ENCODE data around the gene PSMB7. TPM values are rescaled to one million over a fixed set of nuclear protein-coding genes. Genes with fewer than 3 reads are reported as not detected.

PSMB7 gene
- total and polyA plus RNA-seq, 2 of the 13 experiments (the other 11 are each of a cell fraction or from before 2014, with no cell fraction given) = 259 to 291 TPM

GRCh38 chr9:124354346-124355038, 60.8 kb downstream of the PSMB7 start:
- 97% methylated on average over 7 of the region's 17 CpGs for WGBS (ENCODE audit: low lambda C conversion rate)
- Histone ChIP-seq H3K4me3 (replicated peaks in 1 of 3; ENCODE audit: insufficient read depth in 1 of 3, low read depth in 2 of 3, low read length in 3 of 3) (no peak overlapping the region), H3K9me3 (ENCODE audit: low read length) (no peaks in the 10 kb centered on the region), H3K4me2 (ENCODE audit: low read depth, low read length) (no peak overlapping the region), H3K9ac (ENCODE audit: insufficient read depth, low read depth, low read length) (no peak overlapping the region), H2AFZ (ENCODE audit: low read length) (no peak overlapping the region), H3K27ac (ENCODE audit: extremely low read length, insufficient read depth, low read length) (peak overlapping the region; percentile 18), H3K27me3 (ENCODE audit: control insufficient read depth in 1 of 2, insufficient read depth in 2 of 2, low read length in 2 of 2) (no peaks in the 10 kb centered on the region), H3K79me2 (ENCODE audit: insufficient read depth, low read length) (peaks cover 31% of the 10 kb centered on the region), H4K20me1 (ENCODE audit: insufficient read depth, low read length) (peaks cover 10% of the 10 kb centered on the region; the same call in 1 of the 2 replicates), H3K4me1 (ENCODE audit: insufficient read depth, low read length) (peaks cover 18% of the 10 kb centered on the region), H3K36me3 (replicated peaks in 1 of 2; ENCODE audit: control insufficient read depth in 1 of 2, insufficient read depth in 2 of 2, low read length in 2 of 2) (peaks cover 25 to 70% of the 10 kb centered on the region in 2 experiments)
- CTCF ChIA-PET (ENCODE audit: low intra/inter-chr PET ratio, low total read pairs) = no interaction called here
- no peak; the same call in 2 of the 3 replicates for ATAC-seq
- in situ Hi-C loops (cut with HindIII; ENCODE audit: extremely low pct_ligation_motif_present, low pct_unique_long_range_greater_than_20kb) = no loop called here
- DNase-seq (ENCODE audit: low spot score) = no peak
- no TSS peak for BruUV-seq (replicated peaks)
- FAIRE-seq = no peak
- intact Hi-C loops (cut with micrococcal nuclease; ENCODE audit: unreplicated experiment) = no loop called here
- POLR2A ChIA-PET = no interaction called here
- TF ChIP-seq BRD4 (CRISPR knock-in tag; IDR thresholded peaks at IDR 0.05) (no peak), ZNF567 (CRISPR knock-in tag; IDR thresholded peaks at IDR 0.05; ENCODE audit: borderline replicate concordance) (no peak), TARDBP (CRISPR knock-in tag; IDR thresholded peaks at IDR 0.05) (no peak), ZNF747 (CRISPR knock-in tag; IDR thresholded peaks at IDR 0.05; ENCODE audit: borderline replicate concordance) (no peak), TRIM24 (CRISPR knock-in tag; IDR thresholded peaks at IDR 0.05) (no peak), STAG1 (CRISPR knock-in tag; IDR thresholded peaks at IDR 0.05) (no peak), ZBTB38 (CRISPR knock-in tag; IDR thresholded peaks at IDR 0.05) (0 out of 2 replicates have a peak, but pooled peaks have one; percentile 13), SETDB1 (CRISPR knock-in tag; IDR thresholded peaks at IDR 0.05; ENCODE audit: borderline replicate concordance) (no peak), ZNF17 (CRISPR knock-in tag; IDR thresholded peaks at IDR 0.05) (no peak), ZNF589 (CRISPR knock-in tag; conservative IDR thresholded peaks at IDR 0.05) (0 out of 2 replicates have a peak, but pooled peaks have one; percentile 6), ZC3H13 (CRISPR knock-in tag; IDR thresholded peaks at IDR 0.05) (peak; percentile 84; the same call in 1 of the 2 replicates), GRHL1 (CRISPR knock-in tag; conservative IDR thresholded peaks at IDR 0.05) (no peak), SMARCE1 (IDR thresholded peaks at IDR 0.05; ENCODE audit: borderline replicate concordance) (no peak)
- TF ChIP-seq, protein P1, sequence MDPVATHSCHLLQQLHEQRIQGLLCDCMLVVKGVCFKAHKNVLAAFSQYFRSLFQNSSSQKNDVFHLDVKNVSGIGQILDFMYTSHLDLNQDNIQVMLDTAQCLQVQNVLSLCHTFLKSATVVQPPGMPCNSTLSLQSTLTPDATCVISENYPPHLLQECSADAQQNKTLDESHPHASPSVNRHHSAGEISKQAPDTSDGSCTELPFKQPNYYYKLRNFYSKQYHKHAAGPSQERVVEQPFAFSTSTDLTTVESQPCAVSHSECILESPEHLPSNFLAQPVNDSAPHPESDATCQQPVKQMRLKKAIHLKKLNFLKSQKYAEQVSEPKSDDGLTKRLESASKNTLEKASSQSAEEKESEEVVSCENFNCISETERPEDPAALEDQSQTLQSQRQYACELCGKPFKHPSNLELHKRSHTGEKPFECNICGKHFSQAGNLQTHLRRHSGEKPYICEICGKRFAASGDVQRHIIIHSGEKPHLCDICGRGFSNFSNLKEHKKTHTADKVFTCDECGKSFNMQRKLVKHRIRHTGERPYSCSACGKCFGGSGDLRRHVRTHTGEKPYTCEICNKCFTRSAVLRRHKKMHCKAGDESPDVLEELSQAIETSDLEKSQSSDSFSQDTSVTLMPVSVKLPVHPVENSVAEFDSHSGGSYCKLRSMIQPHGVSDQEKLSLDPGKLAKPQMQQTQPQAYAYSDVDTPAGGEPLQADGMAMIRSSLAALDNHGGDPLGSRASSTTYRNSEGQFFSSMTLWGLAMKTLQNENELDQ (CRISPR knock-in tag; IDR thresholded peaks at IDR 0.05; ENCODE audit: borderline replicate concordance) = no peak
- TF ChIP-seq, protein P2, sequence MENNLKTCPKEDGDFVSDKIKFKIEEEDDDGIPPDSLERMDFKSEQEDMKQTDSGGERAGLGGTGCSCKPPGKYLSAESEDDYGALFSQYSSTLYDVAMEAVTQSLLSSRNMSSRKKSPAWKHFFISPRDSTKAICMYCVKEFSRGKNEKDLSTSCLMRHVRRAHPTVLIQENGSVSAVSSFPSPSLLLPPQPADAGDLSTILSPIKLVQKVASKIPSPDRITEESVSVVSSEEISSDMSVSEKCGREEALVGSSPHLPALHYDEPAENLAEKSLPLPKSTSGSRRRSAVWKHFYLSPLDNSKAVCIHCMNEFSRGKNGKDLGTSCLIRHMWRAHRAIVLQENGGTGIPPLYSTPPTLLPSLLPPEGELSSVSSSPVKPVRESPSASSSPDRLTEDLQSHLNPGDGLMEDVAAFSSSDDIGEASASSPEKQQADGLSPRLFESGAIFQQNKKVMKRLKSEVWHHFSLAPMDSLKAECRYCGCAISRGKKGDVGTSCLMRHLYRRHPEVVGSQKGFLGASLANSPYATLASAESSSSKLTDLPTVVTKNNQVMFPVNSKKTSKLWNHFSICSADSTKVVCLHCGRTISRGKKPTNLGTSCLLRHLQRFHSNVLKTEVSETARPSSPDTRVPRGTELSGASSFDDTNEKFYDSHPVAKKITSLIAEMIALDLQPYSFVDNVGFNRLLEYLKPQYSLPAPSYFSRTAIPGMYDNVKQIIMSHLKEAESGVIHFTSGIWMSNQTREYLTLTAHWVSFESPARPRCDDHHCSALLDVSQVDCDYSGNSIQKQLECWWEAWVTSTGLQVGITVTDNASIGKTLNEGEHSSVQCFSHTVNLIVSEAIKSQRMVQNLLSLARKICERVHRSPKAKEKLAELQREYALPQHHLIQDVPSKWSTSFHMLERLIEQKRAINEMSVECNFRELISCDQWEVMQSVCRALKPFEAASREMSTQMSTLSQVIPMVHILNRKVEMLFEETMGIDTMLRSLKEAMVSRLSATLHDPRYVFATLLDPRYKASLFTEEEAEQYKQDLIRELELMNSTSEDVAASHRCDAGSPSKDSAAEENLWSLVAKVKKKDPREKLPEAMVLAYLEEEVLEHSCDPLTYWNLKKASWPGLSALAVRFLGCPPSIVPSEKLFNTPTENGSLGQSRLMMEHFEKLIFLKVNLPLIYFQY (CRISPR knock-in tag; IDR thresholded peaks at IDR 0.05; ENCODE audit: borderline replicate concordance) = no peak
